AG09319 (cell line): ENCODE data around the gene PRKG2.

Experiments
- DNase-seq: peaks from one replicate; pipeline ENCODE4 v3.0.0-alpha.2; 2010; ENCODE audit warnings: low read depth; ENCODE audit errors: extremely low read depth
- TF ChIP-seq, protein P1 (sequence below): IDR thresholded peaks from 2 replicates; pipeline ENCODE4 v1.5.1; 2011; ENCODE audit warnings: low read depth, mild to moderate bottlenecking, inconsistent platforms, low read length, moderate library complexity

PRKG2 gene

DNA sequence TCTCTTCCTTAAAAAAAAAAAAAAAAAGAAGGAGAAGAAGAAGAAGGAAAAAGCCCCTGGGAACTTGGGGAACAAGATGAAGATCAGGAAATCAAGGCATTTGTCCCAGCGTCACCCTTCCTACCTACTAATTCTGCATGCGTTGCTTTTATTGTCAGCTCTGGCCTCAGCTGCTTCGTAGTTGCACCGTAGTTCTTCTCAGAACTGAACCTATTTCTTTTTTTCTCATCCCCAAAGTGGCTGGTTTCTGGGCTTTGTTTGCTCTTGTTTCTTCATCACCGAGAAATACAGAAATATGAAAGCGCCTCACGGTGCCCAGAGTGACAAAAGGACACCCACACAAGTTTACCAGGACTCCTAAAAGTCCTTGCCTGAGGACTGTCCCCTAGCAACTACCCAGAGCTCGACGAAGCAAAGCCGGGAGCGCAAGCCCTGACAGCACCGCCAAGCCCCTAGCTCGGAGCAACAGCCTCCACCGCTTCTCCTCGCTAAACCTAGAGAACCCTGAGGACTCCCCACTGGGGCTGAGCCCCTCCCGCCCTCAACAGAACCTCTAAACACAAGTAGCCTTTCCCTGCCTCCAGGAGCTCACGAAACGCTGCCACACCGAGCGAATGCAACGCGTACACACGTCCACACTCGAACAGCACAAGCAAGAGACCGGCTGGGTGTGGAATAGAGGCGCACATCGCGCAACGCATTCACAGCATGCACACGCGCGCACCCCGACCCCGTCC lies 710 bp downstream of the PRKG2 start:
- DNase-seq, result no peak
- TF ChIP-seq, protein P1, sequence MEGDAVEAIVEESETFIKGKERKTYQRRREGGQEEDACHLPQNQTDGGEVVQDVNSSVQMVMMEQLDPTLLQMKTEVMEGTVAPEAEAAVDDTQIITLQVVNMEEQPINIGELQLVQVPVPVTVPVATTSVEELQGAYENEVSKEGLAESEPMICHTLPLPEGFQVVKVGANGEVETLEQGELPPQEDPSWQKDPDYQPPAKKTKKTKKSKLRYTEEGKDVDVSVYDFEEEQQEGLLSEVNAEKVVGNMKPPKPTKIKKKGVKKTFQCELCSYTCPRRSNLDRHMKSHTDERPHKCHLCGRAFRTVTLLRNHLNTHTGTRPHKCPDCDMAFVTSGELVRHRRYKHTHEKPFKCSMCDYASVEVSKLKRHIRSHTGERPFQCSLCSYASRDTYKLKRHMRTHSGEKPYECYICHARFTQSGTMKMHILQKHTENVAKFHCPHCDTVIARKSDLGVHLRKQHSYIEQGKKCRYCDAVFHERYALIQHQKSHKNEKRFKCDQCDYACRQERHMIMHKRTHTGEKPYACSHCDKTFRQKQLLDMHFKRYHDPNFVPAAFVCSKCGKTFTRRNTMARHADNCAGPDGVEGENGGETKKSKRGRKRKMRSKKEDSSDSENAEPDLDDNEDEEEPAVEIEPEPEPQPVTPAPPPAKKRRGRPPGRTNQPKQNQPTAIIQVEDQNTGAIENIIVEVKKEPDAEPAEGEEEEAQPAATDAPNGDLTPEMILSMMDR, result no peak

DNA sequence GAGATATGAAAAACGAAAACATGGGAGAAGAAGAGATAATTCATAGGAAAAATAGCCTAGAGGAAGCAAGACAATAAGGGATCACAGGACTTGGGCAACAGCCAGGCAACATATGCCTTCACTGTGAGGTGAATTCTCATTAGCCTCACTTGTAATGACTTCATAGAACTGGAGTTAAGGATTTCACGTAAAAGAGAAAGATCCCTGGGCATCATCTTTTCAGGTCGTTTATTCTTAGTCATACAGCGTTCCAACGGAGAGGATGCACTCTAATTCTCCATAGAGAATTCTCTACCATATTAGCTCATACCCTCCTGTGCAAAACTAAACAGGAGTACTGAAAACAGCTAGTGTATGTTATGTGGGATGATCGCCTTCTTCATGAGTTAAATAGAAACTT lies 1.4 kb downstream of the PRKG2 start:
- TF ChIP-seq, protein P1, result no peak
- DNase-seq, result no peak

DNA sequence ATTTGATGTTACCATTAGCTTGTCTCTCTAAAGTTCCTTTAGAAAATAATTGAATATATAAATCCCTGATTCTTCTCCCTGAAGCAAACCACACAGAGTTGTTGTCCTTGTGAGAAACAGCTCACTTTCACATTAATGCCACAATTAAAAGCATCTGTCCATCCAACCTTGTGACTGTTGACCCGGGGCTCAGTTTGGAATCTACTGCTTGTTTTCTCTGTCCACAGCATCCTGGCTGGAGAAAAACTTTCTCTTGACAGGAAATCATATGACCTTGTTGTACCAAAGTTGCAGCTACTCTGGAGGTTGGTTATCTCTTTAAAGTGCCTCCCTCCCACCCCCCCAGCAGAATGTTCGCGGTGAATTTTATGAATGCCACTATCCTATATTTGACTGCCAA lies 3.1 kb downstream of the PRKG2 start:
- DNase-seq, result no peak
- TF ChIP-seq, protein P1, result no peak

DNA sequence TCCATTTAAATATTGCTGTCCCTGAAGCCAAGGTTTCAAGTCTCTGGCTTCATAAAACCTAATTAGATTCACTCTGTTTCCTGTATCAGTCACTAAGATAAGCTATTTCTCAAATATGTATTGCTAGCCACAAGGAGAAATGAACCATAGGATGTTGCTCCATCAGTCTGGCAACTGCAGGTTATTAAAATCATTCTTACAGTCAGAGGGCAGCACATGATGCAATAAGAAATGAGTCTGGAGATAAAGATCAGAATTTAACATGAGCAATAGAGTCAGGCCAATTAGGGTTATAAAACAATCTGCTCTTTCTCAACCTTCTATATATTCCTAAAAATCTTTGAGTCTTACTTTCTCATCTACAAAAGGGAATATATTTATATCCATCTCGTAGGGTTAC lies 7.2 kb downstream of the PRKG2 start:
- DNase-seq, result peak; percentile 92
- TF ChIP-seq, protein P1, result no peak

DNA sequence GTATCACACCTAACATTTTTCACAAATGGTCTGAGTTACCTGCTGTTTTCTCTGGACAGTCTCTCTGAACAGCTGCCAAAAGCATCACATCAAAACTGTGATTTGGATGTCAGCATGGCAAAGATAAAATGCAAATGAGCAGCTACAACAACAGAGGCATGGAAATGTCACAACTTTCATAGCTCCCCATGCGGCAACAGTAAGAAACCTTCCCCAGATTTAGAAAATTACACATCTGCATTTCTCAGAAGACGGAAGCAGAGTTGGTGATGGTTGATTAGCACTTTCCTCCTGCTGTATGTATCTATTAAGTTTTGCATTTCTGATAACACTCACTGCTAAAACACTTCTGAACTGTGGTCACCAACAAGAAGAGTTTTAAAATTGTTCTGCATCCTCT lies 9.7 kb downstream of the PRKG2 start:
- no peak for DNase-seq
- TF ChIP-seq, protein P1, result no peak

DNA sequence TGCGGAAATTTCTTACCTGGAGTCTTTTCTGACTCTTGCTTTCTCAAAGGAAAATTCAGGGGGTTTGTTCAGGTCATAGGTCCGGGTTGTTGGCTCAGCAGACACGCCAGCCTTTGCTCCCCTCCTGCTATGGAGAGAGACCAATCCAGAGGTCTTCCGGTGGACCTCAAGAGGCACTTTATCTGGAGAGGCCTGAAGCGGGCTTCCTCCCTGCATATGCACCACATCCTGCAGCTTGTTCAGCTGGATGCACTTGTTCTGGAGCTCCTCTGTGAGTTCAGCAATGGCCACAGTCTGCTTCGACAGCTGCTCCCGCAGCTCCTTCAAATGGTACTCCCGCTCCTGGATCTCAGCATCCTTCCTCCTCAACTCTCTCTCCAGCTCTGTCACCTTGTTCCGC lies 10.5 kb downstream of the PRKG2 start:
- TF ChIP-seq, protein P1, result no peak
- DNase-seq, result no peak

DNA sequence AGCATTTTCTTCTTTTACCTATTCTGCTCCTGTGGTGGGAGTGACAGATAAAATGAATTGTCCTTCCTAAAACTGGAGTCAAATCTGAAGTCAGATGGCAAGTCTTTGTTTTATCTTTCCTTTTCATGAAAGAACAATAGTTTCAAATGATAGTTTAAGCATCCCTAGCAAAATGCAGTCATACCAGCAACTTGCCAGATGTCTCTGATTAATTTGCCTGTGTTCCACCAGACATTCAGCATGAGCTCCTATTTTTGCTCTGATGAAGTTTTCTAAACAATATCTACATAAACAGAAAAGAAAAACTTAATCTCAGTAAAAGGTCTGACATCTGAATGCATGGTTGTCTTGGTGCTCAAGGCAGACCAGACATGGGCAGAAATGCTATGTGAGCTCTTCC lies 15.2 kb downstream of the PRKG2 start:
- DNase-seq, result no peak
- TF ChIP-seq, protein P1, result no peak
